Keratinocyte (primary cell): ENCODE results near the gene GRK5. TPM values are rescaled to one million over a fixed set of nuclear protein-coding genes. Genes with fewer than 3 reads are reported as not detected.

Experiments
- DNase-seq: peaks from one replicate; pipeline ENCODE4 v3.0.0-alpha.2; 2011; ENCODE audit warnings: low read depth, missing footprints, low spot score
- FAIRE-seq: peaks from 2 replicates; lab custom pipeline; 2011; peaks lifted over from hg19 to GRCh38; lab: Jason Lieb, UNC
- H2AFZ ChIP-seq: 2 replicates; pipeline ENCODE4 v1.6.0; 2012; ENCODE audit warnings: low read length, control low read depth, inconsistent platforms; ENCODE audit not compliant: control insufficient read depth
- H3K27ac ChIP-seq: 2 replicates; pipeline ENCODE4 v1.5.1; 2011; ENCODE audit warnings: low read length; ENCODE audit not compliant: control insufficient read depth, insufficient read depth
- H3K27me3 ChIP-seq: 3 replicates; pipeline ENCODE4 v1.6.0; 2011; ENCODE audit warnings: low read length; ENCODE audit not compliant: control insufficient read depth, insufficient read depth; ENCODE audit errors: extremely low read depth
- H3K36me3 ChIP-seq, 2 experiments: 2 replicates in 1 of 2; 3 replicates in 1 of 2; pipeline ENCODE4 v1.5.1; 2011; ENCODE audit warnings: low read length in 2 of 2, mild to moderate bottlenecking in 1 of 2; ENCODE audit not compliant: control insufficient read depth in 2 of 2, insufficient read depth in 2 of 2; ENCODE audit errors: extremely low read depth in 1 of 2
- H3K4me1 ChIP-seq: 3 replicates; pipeline ENCODE4 v1.5.1; 2011; ENCODE audit warnings: low read length; ENCODE audit not compliant: control insufficient read depth, insufficient read depth; ENCODE audit errors: extremely low read depth
- H3K4me2 ChIP-seq: 3 replicates; pipeline ENCODE4 v1.6.0; 2011; ENCODE audit warnings: low read depth, low read length; ENCODE audit not compliant: control insufficient read depth, insufficient read depth; ENCODE audit errors: extremely low read depth
- H3K4me3 ChIP-seq, 3 experiments: fragments of 200-600 bp in 1 of 3; sonication (generic) in 1 of 3; 2 replicates in 2 of 3; 3 replicates in 1 of 3; pipeline ENCODE4 v1.5.1; 2011 to 2016; ENCODE audit warnings: low read length in 3 of 3, mild to moderate bottlenecking in 3 of 3, control low read depth in 2 of 3, inconsistent platforms in 1 of 3, low read depth in 1 of 3, mixed read lengths in 1 of 3, mixed run types in 1 of 3, moderate library complexity in 1 of 3; ENCODE audit not compliant: control insufficient read depth in 2 of 3, insufficient read depth in 2 of 3; ENCODE audit errors: extremely low read depth in 1 of 3
- H3K79me2 ChIP-seq: 2 replicates; pipeline ENCODE4 v1.6.0; 2012; ENCODE audit warnings: low read length; ENCODE audit not compliant: control insufficient read depth, insufficient read depth
- H3K9ac ChIP-seq: 3 replicates; pipeline ENCODE4 v1.6.0; 2011; ENCODE audit warnings: low read length; ENCODE audit not compliant: control insufficient read depth, insufficient read depth; ENCODE audit errors: extremely low read depth
- H3K9me1 ChIP-seq: 3 replicates; pipeline ENCODE4 v1.6.0; 2011; ENCODE audit warnings: low read length; ENCODE audit not compliant: control insufficient read depth, insufficient read depth; ENCODE audit errors: extremely low read depth
- H3K9me3 ChIP-seq: 2 replicates; pipeline ENCODE4 v1.5.1; 2012; ENCODE audit warnings: low read depth, low read length; ENCODE audit not compliant: control insufficient read depth
- H4K20me1 ChIP-seq: 3 replicates; pipeline ENCODE4 v1.6.0; 2011; ENCODE audit warnings: low read length; ENCODE audit not compliant: control insufficient read depth, insufficient read depth; ENCODE audit errors: extremely low read depth
- CTCF ChIP-seq, 3 experiments: IDR thresholded peaks in 1 of 3; conservative IDR thresholded peaks in 1 of 3; optimal IDR thresholded peaks in 1 of 3; 2 replicates in 2 of 3; 3 replicates in 1 of 3; pipeline versions ENCODE3 to v1.5.1; 2011; ENCODE audit warnings: low read length in 3 of 3, mild to moderate bottlenecking in 3 of 3, moderate library complexity in 2 of 3, control low read depth in 1 of 3, inconsistent platforms in 1 of 3; ENCODE audit not compliant: insufficient read depth in 2 of 3; ENCODE audit errors: extremely low read depth in 1 of 3
- EZH2 ChIP-seq: IDR thresholded peaks from one replicate; pipeline ENCODE4 v1.6.1; 2012; ENCODE audit warnings: inconsistent platforms, mild to moderate bottlenecking, low read length, moderate library complexity
- dilution Hi-C: fragments of 300-500 bp; cut with MboI; formaldehyde crosslinking; loops from one replicate; pipeline ENCODE4 v1.7.0; 2020; ENCODE audit warnings: low sequenced_read_pairs; ENCODE audit not compliant: extremely low pct_ligation_motif_present
- polyA plus RNA-seq, 5 experiments: library from polyadenylated mRNA; depleted of rRNA in 3 of 5; stranded (reverse) in 3 of 5; stranded (forward) in 1 of 5; unstranded in 1 of 5; fragments of >200 nt; gene quantifications; 1 replicate in 1 of 5; 2 replicates in 3 of 5; 3 replicates in 1 of 5; pipeline versions ENCODE4 v1.2.1 to v1.2.3, GENCODE V29; 2011 to 2012; ENCODE audit warnings: missing spikeins in 2 of 5, low read depth in 1 of 5, low replicate concordance in 1 of 5

Gene GRK5
- polyA plus RNA-seq, 1 donor (not counting 4 experiments of a cell fraction or from before 2014, with no cell fraction given): 7.6 TPM

GRCh38 chr10:119393845-119394244 is 186.5 kb downstream of the GRK5 start:
- dilution Hi-C loops: no loop called here
- Histone ChIP-seq H3K9ac (no peak overlapping the region), H3K79me2 (no peaks in the 10 kb centered on the region), H3K4me1 (no peaks in the 10 kb centered on the region), H3K9me1 (no peaks in the 10 kb centered on the region), H3K4me3 (no peak overlapping the region), H3K4me2 (no peak overlapping the region), H2AFZ (no peak overlapping the region), H3K9me3 (no peaks in the 10 kb centered on the region), H3K27ac (no peak overlapping the region), H3K27me3 (no peaks in the 10 kb centered on the region), H4K20me1 (no peaks in the 10 kb centered on the region), H3K36me3 (peaks cover 0 to 2% of the 10 kb centered on the region in 2 experiments)
- DNase-seq (no peak), FAIRE-seq (no peak)
- no peak for TF ChIP-seq EZH2
- TF ChIP-seq CTCF (optimal IDR thresholded peaks at IDR 0.05 in 1 of 3, IDR thresholded peaks at IDR 0.05 in 1 of 3, conservative IDR thresholded peaks at IDR 0.05 in 1 of 3; ENCODE audit: extremely low read depth in 1 of 3, insufficient read depth in 2 of 3, low read length in 3 of 3): no peak

GRCh38 chr10:119394657-119395279 is 187.4 kb downstream of the GRK5 start:
- Histone ChIP-seq H2AFZ (no peak overlapping the region), H4K20me1 (no peaks in the 10 kb centered on the region), H3K27ac (no peak overlapping the region), H3K9ac (no peak overlapping the region), H3K9me1 (no peaks in the 10 kb centered on the region), H3K27me3 (no peaks in the 10 kb centered on the region), H3K9me3 (no peaks in the 10 kb centered on the region), H3K36me3 (peaks cover 0 to 3% of the 10 kb centered on the region in 2 experiments), H3K4me2 (no peak overlapping the region), H3K4me3 (no peak overlapping the region), H3K4me1 (no peaks in the 10 kb centered on the region), H3K79me2 (no peaks in the 10 kb centered on the region)
- DNase-seq: no peak
- dilution Hi-C loops: no loop called here
- TF ChIP-seq EZH2 (no peak), CTCF (optimal IDR thresholded peaks at IDR 0.05 in 1 of 3, IDR thresholded peaks at IDR 0.05 in 1 of 3, conservative IDR thresholded peaks at IDR 0.05 in 1 of 3; ENCODE audit: extremely low read depth in 1 of 3, insufficient read depth in 2 of 3, low read length in 3 of 3) (no peak)
- FAIRE-seq: no peak
